GM19328 (cell line): ENCODE data around the gene ANKRD45.
"Not testable (repeated sequence)": the region's sequence is repeated elsewhere in the genome, so short reads cannot be mapped to it uniquely, and the experiment has no call there.

Experiments
- ATAC-seq: cut with Tn5 transposase; IDR thresholded peaks from one replicate; pipeline ENCODE4 v1.9.1; 2021; ENCODE audit warnings: mild to moderate bottlenecking, moderate library complexity; ENCODE audit not compliant: unreplicated experiment

ANKRD45 gene

DNA sequence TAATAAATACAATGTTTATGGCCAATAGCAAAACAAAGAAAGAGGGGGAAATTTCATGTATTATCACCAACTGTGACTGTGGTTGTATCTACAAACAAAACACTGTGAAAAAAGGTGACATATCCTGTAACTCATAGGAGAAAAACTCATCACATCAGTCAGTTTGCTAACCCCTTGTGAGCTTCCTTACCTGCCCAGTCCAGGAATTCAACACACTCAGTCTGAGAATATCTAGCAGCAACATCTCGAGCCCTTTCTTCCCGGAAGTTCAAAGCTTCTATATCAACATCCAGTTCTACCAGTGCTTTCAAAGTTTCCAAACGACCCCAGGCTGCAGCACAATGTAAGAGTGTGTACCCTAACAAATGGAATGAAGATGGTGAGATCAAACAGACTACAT, 23.0 kb downstream of the ANKRD45 start:
- no peak for ATAC-seq

DNA sequence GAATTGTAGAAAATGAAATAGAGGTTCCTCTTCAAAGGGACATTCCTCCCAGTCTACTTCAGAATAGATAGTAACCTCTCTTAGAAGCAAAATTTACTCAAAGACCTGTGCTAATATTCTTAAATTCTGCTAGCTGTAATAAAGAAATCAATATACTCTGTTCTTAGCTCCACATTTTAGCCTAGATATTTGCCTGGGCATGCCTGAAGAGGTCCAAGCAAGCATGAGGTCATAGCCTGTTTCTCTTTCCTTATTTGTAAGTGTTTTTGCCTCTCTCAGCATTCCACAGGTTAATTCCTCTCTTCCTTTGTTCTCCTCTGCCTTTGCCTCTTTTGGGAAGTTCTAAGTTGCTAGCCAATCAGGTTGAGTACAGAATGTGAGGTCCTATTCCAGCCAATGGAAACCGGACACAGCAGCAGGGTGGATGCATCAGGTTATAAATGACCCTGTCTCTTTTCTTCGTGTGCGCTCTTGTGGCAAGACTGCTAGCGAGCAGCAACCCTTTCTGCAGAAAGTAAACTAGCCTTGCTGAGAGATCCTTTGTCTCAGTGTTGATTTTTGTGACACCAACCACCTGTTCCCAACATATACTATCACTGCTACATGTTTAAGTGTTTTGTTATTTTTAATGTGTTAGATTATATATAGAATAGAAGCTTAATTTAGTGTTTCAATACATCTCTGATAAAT, 27.1 kb downstream of the ANKRD45 start:
- not testable (repeated sequence) for ATAC-seq

DNA sequence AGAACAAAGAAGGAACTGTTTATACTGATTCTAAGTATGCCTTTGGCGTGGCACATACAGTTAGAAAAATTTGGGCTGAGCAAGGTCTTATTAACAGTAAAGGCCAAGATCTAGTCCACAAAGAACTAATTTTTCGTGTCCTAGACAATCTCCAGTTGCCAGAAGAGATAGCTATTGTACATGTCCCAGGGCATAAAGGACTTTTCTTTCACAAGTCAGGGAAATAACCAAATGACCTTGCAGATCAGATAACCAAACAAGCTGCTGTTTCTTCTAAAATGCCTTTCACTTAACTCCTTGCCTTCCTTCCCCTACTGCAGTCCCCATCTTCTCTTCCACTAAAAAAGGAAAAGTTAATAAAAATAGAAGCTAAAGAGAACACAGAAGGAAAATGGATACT, 30.5 kb downstream of the ANKRD45 start:
- no peak for ATAC-seq

DNA sequence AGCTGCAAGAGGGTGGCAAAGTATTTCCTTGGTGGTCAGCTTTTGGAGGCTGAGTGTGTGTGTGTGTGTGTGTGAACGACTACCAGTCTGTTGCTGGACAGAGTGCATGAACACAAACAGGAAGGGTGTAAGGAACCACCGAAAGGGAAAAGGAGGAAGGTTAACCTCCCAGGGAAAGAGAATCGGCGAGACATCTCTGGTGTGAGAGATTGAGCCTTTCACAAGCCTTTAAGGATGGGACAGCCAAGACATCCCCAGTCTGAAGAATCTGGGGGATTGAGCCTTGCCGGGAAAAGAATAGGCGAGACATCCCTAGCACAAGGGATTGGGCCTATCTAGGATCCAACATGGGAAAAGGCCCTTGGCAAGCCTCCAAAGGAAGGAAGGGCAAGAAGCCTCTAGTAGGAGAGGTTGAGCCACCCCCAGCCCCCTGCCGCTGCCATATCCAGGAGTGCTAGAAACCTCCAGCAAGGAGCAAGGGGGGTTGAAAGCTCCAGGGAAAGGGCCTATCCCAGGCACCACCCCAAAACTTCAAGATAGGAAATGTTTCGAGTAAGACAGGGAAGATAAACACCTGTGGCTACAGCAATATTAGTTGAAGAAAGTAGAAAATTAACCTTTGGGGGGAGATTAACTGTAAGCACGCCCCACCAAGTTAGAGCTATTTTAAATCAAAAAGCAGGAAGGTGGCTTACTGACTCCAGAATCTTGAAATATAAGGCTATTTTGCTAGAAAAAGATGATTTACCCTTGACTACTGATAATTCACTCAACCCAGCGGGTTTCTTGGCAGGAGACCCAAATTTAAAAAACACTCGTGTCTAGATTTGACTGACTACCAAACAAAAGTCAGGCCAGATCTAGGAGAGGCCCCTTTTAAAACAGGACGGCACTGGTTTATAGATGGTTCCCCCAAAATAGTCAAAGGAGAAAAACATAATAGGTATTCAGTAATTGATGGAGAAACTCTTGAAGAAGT, 31.3 kb downstream of the ANKRD45 start:
- ATAC-seq = no peak

DNA sequence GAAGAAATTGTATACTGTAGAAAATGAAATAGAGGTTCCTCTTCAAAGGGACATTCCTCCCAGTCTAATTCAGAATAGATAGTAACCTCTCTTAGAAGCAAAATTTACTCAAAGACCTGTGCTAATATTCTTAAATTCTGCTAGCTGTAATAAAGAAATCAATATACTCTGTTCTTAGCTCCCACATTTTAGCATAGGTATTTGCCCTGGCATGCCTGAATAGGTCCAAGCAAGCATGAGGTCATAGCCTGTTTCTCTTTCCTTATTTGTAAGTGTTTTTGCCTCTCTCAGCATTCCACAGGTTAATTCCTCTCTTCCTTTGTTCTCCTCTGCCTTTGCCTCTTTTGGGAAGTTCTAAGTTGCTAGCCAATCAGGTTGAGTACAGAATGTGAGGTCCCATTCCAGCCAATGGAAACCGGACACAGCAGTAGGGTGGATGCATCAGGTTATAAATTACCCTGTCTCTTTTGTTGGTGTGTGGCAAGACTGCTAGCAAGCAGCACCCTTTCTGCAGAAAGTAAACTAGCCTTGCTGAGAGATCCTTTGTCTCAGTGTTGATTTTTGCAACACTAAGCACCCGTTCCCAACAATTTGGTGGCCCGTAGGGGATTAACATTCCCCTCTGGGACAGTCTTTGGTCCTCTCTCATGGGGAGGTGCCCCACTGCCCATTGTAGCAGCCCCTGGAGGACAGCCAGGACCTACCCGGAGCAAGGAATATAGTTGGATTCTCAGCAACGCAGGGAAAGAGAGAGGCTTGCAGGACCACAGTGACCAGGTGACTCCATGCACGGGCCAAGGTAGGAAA, 32.2 kb downstream of the ANKRD45 start:
- not testable (repeated sequence) for ATAC-seq

DNA sequence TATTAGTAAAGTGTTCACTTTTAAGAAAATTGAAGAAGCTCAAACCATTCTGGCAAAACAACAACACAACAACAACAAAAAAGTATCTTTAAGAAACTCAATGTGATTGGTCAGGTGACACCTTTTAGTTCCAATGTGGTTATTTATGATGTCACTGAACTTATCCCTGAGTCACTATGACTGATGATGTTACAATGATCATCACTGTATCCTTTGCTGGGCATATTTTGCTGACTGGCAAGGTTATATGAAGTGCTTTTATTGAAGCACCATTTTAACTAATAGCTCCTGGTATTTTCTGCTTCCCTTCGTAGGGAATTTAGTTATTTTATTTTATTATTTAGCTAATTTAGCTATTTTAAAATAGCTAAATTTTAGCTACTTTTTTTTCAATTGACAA, 34.5 kb downstream of the ANKRD45 start, which contains the start of gene TEX50:
Gene TEX50 (plus strand): TSS at position 223 of the 400 bp plus-strand sequence. CDS start 184 bp downstream, outside the sequence.
- no peak for ATAC-seq

DNA sequence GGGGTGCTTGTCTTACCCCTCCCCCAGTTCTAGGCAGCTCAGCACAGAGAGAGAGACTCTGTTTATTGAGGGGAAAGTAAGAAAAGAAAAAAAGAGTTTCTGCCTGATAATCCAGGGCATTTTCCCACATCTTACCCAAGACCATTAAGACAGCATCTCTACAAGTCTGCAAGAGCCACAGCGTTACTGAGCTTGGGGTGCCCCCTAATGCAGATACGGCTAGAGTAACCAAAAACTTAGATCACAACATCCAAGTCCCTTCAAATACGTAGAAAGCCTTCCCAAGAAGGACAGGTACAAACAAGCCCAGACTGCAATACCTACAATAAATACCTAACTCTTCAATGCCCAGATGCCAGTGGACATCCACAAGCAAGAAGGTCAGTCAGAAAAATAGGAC, 40.8 kb downstream of the ANKRD45 start:
- no peak for ATAC-seq

DNA sequence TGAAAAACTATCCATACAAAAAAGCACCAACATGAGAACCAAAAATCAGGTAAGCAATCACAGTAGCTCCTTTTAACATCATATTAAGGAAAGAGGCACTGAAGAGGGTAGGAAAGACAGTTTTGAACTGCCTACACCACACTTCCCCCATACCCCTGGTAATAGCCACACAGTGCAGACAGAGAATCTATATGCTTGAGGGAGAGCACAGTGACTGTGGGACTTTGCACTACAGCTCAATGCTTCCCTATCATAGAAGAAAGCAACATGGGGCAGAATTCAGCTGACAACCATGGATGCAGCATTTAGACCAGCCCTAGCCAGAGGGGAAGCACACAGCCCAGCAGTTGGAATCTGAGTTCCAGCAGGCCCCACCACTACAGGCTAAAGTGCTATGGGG, 42.4 kb downstream of the ANKRD45 start:
- no peak for ATAC-seq

DNA sequence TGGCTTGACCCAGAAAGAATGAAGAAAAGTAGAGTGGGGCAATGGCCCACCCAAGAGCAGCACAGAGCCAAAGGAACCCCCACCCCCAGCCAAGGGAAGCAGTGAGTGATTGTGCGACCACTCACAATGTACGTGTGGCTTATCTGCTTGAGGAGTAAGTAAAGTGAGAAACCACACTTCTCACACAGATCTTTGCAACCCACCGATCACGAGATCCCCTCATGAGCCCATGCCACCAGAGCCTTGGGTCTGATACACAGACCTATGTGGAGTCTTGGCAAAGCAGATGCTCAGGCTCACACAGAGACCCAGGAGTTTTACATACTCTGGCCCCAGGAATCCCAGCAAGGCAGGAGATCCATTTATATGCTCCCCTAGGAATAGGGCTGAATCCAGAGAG, 52.8 kb downstream of the ANKRD45 start:
- no peak for ATAC-seq

DNA sequence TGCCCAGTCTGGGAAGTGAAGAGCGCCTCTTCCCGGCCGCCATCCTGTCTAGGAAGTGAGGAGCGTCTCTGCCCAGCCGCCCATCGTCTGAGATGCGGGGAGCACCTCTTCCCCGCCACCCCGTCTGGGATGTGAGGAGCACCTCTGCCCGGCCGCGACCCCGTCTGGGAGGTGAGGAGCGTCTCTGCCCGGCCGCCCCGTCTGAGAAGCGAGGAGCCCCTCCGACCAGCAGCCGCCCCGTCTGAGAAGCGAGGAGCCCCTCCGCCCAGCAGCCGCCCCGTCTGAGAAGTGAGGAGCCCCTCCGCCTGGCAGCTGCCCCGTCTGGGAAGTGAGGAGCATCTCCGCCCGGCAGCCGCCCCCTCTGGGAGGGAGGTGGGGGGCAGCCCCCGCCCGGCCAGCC, 56.6 kb downstream of the ANKRD45 start:
- ATAC-seq = not testable (repeated sequence)

DNA sequence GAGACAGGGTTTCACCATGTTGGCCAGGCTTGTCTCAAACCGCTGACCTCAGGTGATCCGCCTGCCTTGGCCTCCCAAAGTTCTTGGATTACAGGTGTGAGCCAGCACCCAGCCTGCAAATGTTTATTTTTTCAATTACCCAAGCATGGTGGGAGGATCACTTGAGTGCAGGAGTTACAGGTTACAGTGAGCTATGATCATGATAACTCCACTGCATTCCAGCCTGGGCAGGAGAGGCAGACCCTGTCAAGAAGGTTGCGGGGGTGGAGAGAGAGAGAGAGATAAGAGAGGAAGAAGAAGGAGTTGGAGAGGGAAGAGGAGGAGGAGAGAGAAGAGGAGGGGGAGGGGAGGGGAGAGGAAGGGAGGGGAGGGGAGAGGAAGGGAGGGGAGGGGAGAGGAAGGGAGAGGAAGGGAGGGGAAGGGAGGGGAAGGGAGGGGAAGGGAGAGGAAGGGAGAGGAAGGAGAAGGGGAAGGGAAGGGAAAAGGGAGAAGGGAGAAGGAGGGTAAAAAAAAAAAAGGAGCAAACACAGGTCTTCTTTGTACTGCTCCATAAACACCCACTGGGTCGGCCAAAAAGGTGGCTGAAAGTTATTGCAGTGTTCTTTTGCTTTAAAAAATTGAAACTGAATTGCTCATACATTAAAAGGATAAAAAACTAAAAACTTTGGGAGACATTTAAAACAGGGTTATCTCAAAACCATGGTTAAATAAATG, 61.0 kb downstream of the ANKRD45 start:
- ATAC-seq = no peak

DNA sequence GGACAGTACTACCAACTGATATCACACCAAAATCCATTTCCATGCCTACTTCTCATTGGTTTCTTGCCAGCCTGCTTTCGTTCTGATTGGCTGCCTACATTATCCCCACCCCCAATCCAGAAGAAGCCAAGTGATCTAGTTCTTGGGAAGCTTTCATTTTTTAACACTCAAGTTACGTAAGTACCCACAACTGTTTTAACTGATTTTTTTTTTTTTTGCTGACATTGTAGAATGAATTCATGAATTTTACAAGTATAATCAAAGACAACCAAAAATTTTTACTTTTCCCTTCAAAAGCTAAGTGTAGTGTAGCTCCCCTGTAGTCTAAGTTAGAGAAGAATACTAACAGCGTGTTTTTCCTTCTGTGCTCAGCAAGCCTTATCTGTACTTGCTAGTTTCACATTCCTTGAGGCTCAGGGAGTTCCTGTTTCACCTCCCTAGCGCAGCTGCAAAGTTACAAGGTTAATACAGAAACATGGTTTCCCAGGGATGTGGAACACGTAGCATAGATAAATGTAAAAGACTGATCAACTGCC, 66.5 kb downstream of the ANKRD45 start, which contains the start of gene SLC9C2:
Gene SLC9C2 (minus strand): TSS at position 17 of the 536 bp plus-strand sequence. CDS start 1,296 bp downstream, outside the sequence.
- ATAC-seq = no peak

DNA sequence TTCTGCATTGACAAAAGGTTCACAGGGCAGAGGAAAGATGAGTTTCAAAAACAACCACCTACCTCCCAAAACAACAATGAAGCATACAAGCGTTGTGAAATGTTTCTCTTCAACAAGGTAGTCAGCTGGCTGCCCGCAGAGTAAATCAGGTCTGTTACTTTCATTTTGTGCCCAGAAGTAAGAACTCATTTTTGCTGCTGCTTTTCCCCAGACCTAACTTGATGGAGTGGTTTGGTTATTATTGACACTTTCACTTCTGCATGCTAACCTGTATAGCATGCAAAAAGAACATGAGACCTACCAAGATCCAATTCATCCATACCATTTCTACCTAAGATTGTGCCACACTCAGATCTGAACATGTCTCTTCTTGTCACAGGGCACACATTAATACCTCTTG, 68.1 kb downstream of the ANKRD45 start:
- no peak for ATAC-seq

DNA sequence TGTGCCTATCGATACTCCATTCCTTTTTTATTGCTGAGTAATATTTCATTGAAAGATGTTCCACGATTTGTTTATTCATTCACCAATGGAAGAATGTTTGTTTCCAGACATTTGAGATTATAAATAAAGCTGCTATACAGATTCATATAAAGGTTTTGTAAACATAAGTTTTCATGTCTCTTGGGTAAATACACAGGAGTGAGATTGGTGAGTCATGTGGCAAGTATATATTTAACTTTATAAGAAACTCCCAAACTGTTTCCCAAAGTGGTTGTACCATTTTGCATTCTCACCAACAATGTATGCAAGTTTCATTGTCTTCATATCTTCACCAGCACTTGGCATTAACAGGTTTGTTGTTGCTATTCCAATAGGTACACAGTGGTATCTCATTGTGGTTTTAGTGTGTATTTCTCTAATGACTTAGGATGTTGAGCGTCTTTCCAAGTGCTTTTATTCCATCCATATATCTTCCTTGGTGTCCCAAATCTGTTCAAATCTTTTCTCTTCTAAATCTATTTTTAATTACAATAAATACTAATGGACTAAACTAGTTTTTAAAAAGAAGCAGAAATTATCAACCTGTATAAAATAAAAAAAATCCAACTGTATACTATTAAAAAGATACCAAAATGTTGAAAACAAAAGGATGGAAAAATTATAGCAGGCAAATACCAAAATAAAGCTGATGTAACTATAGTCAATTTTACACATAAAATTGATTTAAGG, 73.4 kb downstream of the ANKRD45 start:
- no peak for ATAC-seq

DNA sequence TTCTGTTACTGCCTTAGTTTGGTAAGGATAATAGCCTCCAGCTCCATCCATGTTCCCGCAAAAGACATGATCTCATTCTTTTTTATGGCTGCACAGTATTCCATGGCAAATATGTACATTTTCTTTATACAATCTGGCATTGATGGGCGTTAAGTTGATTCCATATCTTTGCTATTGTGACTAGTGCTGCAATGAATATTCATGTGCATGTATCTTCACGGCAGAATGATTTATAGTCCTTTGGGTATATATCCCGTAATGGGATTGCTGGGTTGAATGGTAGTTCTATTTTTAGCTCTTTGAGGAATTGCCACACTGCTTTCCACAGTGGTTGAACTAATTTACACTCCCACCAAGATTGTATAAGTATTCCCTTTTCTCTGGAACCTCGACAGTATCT, 78.5 kb downstream of the ANKRD45 start:
- not testable (repeated sequence) for ATAC-seq

DNA sequence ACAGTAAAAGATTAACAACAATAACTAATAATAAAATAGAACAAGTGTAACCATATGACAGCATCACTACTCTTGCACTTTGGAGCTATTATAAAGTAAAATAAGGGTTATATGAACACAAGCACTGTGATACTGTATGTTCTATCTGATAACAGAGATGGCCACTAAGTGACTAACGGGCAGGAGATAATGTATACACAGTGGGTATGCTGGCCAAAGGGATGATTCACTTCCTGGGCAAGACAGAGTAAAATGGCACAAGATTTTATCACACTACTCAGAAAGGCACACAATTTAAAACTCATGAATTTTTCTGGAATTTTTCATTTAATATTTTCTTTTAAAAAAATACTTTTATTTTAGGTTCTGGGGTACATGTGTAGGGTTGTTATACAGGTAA, 79.1 kb downstream of the ANKRD45 start:
- no peak for ATAC-seq

DNA sequence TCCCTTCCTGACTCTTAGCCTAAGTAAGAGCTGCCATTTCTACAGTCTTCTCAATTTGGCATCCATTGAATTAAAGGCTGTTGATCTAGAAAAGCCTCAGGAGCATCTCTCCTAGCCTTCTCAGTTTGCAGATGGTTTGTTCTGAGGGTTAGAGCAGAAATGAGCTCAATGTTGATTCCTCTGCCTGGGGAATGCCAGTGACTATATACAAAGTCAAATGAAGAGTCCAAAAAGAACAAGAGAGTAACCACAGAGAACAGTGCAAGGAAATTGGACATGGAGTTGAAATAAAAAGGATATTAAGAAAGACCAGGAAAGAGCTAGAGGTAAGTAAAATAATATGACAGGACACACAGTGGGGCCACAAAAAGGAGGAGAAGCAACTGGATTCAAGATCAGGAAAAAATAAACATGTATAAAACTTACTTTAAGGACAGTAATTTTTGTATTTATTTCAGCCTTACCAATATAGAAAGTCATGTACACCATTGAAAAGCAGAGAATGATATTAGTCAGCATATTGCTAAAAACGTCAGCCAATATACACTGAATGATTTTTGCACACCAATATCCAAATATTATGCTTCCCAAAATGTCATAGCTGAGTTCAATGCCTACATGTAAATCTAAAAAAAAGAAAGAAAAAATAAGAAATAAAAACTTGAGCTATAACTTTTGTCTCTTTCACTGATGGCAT, 88.1 kb downstream of the ANKRD45 start:
- no peak for ATAC-seq

DNA sequence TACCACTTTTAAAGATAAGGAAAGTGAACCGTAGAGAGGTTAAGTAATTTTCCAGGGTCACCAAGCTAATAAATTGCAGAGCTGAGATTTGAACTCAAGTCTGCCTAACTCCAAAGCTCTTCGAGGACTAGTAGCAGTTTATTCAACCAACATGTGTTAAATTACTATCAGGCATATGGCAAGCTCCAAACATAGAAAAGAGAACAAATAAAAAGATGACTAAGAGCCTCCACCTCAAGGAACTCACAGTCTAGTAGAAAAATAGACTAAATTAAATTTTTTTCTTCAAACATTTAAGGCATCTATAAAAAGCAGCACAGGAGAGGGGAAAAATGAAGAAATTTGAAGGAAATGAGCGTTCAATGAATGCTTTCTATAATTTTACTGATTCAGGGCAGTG, 89.0 kb downstream of the ANKRD45 start:
- ATAC-seq = no peak

DNA sequence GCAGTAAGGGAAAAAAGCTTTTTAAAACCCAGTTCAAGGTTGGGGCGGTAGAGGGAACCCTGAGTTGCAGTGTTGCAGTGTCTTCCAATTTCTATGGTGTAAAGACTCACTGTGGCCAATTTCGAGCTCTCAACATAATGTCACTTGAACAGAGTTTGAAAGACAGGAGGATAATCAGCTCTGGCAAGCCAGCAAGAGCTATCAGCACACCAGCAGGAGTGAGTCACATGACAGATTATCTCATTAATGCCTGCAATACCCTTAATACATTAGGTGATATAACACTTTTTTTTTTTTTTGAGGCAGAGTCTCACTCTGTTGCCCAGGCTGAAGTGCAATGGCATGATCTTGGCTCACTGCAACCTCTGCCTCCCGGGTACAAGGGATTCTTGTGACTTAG, 89.6 kb downstream of the ANKRD45 start:
- ATAC-seq = no peak
